HG02885 (cell line): ENCODE measurements around the gene AMTN.

ENCODE experiments used
- ATAC-seq: cut with Tn5 transposase; IDR thresholded peaks from one replicate; pipeline ENCODE4 v1.9.1; 2021; ENCODE audit warnings: mild to moderate bottlenecking; ENCODE audit not compliant: unreplicated experiment, poor library complexity

Gene AMTN

DNA sequence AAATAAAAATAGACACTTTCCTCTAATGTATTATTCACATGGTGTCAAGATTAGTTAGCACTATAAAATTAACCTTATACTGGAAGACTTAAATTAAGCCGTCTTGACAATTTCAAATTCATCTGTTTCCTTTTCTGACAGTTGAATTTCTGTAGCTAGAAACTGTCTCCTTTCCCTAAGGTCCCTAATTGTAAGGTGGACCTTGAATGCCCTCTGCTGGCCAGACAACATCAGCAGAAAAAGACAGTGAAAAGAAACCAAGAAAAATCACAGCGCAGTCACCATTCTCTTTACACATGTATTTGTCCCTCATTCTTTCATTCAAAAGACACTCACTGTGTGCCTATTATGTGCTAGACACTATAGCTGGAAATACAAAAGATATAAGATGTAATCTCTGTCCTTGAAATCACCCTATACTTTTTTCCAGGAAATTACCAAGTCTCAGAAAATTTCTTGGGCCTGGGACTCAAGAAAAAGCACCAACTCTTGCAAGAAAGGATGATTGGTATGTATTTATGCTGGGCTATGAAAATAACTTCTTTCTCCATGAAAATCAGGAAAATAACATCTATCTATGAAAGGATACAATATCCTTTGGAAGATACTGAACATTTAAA lies 41.0 kb downstream of the AMTN start:
- ATAC-seq = peak; percentile 84

DNA sequence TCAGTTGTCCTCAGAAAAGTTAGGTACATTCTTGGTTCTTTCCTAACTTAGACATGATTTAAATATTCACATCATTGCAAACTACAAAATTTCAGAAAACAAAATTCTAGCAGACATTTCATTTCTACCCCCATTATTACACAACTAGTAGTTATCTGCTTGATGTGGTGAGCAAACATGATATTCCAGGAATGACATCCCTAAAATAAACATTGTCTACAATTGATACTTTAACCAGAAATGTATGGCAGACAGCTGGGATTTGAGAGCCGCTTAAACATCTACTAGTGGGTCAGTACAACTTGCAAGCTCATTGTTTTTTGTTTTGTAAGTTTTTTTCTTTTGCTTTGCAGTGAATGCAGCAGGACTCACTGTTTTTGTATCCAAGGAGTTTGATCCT lies 41.6 kb downstream of the AMTN start:
- ATAC-seq = no peak

DNA sequence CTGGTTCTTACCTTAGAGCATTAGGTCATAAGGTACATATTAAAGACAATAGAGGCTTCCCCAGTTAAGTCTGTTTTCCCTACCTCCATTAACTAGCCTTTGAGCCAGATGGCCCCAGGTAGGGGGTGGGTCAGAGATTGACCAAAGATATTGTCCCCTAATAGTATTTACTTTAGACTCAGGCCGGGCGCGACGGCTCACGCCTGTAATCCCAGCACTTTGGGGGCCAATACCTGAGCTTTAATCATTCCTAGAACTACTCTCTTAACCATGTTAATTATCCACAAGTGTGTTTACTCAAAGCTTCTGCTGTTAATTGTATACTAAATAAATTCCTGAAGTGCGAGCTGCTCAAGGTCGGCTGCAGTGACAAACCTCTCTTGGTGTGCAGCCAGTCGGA lies 45.7 kb downstream of the AMTN start:
- ATAC-seq = no peak

DNA sequence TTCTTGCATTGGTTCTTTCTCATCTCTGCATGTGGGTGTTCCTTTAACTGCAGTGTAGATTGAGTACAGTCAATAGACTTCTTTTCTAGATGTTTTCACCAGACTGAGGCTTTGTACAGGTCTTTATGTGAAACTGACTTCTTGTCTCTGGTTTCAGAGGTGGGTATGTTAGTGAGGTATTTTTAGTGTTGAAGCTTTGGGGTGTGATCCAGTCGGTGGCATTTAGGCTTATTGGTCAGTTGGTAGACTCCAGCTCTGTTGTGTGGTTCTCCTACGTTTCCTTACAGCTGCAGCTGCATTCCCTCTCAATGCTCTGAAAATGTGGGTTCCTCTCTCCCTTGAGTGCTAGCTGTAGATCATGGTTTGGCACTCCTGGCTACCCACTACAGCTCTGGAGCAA lies 52.4 kb downstream of the AMTN start:
- ATAC-seq = no peak

DNA sequence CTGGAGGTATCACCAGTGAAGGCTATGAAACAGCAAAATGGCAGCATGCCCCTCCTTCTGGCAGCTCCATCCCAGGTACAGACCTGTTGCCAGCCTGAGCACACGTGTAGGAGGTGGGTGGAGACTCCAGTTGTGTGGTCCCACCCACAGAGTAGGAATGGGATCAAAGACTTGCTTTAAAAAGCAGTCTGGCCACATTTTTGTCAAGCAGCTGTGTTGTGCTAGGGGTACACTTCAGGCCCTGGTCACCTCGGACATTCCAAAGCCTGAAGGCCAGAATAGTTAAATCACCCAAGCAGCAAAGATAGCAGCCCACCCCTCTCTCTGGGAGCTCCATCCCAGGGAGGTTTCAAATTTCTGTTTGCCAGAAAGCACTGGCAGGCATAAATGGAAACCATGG lies 53.4 kb downstream of the AMTN start:
- no peak for ATAC-seq

DNA sequence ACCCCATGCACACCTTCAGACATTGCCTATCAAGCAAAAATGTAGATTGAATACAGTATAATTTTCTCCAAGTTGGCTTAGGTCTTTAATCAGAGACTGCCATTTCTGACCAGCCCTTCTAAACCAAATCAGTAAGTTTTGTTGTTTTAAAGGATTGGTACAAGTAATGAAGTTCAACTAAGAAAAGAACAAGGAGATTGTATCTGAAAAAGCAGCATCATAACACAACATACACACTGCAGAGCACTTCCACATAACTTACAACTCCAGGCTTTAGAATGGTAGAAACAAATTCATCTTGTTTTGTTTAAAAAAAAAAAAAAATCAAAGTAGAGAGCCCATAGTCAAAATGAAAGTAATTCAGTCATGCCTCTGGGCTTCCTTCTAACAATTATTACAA lies 57.6 kb downstream of the AMTN start:
- ATAC-seq = no peak

DNA sequence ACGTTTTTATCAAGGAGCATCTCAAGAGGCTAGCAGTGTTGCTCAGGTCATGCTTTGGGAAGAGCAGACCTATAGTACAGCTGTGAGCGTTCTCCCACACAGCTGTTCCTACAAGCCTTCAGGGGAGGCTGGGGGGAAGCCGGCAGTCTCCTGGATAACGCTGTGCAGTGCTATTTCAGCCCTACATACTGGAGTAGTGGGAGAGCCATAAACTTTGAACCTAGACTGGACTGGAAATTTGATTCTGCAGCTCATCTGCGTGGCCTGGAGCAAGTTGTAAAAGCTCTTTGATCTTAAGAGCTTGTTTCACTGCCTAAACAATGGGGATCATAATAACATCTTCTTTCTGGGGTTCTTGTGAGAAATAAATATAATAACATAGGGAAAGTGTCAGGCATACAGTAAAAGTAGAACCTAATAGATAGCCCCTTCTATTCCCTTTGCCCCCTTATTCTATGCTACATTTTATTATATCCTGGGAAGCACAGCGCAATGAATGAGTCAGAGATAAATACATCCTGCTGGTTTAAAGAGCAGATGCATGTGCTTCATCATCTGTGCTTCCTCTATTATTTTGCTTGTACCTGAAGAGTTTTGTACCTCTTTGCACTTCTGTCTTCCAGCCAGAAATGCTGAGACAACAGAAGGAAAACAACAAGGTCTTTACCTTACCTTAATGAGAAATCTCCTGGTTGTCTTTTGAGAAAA lies 59.0 kb downstream of the AMTN start:
- no peak for ATAC-seq

DNA sequence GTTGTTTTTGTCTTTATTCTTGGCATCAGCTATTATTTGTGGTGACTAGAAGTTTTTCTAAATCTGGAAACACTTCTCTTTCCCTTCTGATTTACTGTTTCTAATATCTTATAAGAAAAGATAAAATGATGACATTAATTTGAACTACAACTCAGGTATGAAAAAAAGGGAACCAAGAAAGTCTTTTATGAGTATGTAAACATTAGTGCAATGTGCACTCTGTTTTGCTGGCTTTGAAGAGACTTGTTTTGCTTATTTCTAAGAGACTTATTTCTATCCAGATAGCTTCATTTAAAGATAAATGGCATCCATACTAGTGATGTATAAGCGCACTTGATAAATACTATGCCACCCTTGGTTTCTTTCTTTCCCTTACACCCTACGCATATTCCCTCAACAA lies 63.6 kb downstream of the AMTN start:
- ATAC-seq = no peak
